Lower leg skin (tissue), 4 donors: ENCODE data around the gene SERPINI1. TPM values are rescaled to one million over a fixed set of nuclear protein-coding genes. Genes with fewer than 3 reads are reported as not detected.

Experiments
- DNase-seq, 2 donors: peaks; one replicate each; pipeline ENCODE4 v3.0.0-alpha.2; 2019; ENCODE audit warnings: low spot score in 2 of 2
- H3K4me3 ChIP-seq: fragments of 200-600 bp; sonication (generic); 2 replicates; pipeline ENCODE4 v1.5.1; 2017; ENCODE audit warnings: mild to moderate bottlenecking, low read depth; ENCODE audit not compliant: poor library complexity, severe bottlenecking
- POLR2A ChIP-seq, 2 donors: fragments of 450-650 bp; IDR thresholded peaks; one replicate each; pipeline ENCODE4 v1.6.1; 2016 to 2017; ENCODE audit warnings: antibody characterized with exemption in 2 of 2, mild to moderate bottlenecking in 1 of 2, moderate library complexity in 1 of 2
- whole genome bisulfite sequencing, 2 donors: methylation state at CpG; one replicate each; pipeline ENCODE4 v1.1.5; 2018; 5-methylcytosine and 5-hydroxymethylcytosine counted together
- intact Hi-C: fragments of 100-400 bp; cut with DNase I; formaldehyde crosslinking; loops from one replicate; pipeline ENCODE4 v1.15.0; 2023; ENCODE audit warnings: low total_unique reads
- total RNA-seq, 4 donors: library from RNA; depleted of rRNA; stranded (reverse); fragments of >200 nt; gene quantifications; one replicate each; pipeline ENCODE4 v1.1.0, GENCODE V29; 2016
- TF ChIP-seq, protein P1 (sequence below), 3 donors: fragments of 450-650 bp; IDR thresholded peaks; one replicate each; pipeline ENCODE4 v1.5.1; 2016; ENCODE audit warnings: antibody characterized with exemption in 3 of 3, mild to moderate bottlenecking in 3 of 3, moderate library complexity in 2 of 3

SERPINI1 gene
- total RNA-seq, 4 donors from 2014 or later = 0.42 to 6.2 (median 2.3) TPM

DNA sequence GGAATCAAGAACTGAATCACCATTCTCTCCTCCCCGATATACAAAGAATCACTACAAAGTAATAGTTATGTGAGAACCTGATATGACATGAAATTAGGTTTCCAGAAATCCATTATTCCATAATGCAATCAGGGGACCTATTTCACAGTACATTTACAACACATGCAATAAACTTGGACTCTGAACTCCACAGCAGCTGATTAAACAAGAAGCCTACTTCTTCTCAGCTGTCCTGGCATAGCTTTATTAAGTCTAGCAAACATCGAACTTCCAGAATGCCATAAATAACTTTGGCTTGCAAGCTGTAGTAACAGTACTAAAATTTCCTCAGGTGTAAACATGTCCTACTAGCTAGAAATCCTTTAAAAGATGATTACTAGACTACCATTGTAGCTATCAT is 18.6 kb upstream of the SERPINI1 start:
- intact Hi-C loops = no loop called here
- H3K4me3 ChIP-seq = no peak overlapping the region
- no peak for DNase-seq
- TF ChIP-seq, protein P1, sequence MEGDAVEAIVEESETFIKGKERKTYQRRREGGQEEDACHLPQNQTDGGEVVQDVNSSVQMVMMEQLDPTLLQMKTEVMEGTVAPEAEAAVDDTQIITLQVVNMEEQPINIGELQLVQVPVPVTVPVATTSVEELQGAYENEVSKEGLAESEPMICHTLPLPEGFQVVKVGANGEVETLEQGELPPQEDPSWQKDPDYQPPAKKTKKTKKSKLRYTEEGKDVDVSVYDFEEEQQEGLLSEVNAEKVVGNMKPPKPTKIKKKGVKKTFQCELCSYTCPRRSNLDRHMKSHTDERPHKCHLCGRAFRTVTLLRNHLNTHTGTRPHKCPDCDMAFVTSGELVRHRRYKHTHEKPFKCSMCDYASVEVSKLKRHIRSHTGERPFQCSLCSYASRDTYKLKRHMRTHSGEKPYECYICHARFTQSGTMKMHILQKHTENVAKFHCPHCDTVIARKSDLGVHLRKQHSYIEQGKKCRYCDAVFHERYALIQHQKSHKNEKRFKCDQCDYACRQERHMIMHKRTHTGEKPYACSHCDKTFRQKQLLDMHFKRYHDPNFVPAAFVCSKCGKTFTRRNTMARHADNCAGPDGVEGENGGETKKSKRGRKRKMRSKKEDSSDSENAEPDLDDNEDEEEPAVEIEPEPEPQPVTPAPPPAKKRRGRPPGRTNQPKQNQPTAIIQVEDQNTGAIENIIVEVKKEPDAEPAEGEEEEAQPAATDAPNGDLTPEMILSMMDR (IDR thresholded peaks at IDR 0.05) = no peak
- TF ChIP-seq POLR2A (IDR thresholded peaks at IDR 0.05) = no peak
- 40 to 89% methylated on average over 2 of the region's 2 CpGs for WGBS, 2 donors

DNA sequence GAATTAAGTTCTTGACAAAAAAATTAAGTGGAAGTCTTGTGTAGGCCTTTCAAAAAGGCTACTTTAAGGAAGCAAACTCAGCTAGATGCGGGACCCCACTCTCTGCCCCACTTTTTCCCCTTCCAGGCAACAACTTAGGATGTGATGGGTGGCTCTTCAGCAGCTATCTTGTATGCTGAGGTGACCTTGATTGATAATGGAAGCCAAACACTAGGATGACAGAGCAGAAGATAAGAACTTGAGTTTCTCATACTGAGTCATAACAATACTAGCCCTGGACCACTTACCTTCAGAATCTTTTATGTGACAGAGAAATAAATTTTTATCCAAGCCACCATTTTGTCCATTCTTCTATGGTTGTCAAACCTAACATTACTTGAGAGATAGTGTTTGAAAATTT is 16.9 kb upstream of the SERPINI1 start:
- H3K4me3 ChIP-seq = no peak overlapping the region
- intact Hi-C loops = no loop called here
- WGBS, 2 donors = 91 to 100% methylated on average over 1 of the region's 1 CpG
- DNase-seq = no peak
- no peak for TF ChIP-seq POLR2A (IDR thresholded peaks at IDR 0.05)
- TF ChIP-seq, protein P1 (IDR thresholded peaks at IDR 0.05) = no peak

DNA sequence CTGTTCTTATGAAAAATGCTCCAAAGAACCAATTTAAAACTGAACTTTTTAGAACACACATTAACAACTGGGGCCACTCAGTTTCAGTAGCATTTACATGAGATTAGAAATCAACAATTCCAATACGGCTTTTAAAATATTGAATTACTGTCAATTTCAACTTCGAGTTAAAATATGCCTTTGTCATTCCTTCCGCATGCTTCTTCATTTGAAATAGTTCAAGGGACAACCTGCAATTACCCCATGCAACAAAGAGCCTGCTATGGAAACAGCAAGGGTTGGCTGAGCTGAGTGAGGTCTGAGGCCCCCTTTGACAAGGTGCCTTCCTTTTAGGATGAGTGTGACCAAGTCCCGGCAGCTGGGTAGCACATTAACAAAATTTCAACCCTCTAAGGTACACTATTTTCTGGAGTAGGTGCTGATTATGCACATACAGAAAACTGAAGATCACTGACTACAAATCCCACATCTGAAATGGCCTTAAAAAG is 12.5 kb upstream of the SERPINI1 start:
- no peak for TF ChIP-seq POLR2A (IDR thresholded peaks at IDR 0.05)
- TF ChIP-seq, protein P1 (IDR thresholded peaks at IDR 0.05) = no peak
- intact Hi-C loops = no loop called here
- no peak overlapping the region for H3K4me3 ChIP-seq
- no peak for DNase-seq
- 90 to 93% methylated on average over 4 of the region's 4 CpGs for WGBS, 2 donors

DNA sequence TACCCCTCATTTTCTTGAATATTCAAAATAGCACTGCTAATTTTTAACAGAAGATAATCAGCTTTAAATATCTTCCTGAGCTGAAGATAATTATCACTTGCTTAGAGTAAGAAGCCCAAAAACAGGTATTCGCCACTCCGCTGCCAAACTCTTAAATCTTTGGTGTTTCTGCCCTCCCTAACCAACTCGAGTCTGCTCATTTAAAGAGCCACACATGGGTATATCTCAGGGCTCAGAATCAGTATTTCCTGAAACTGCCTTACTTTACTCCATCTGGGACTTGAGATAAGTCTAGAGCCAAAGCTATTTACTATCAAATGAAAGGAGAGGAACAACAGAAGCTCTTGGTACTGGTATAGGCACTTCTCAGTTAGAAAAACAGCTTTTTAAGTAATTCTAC is 11.6 kb upstream of the SERPINI1 start:
- intact Hi-C loops = no loop called here
- no peak overlapping the region for H3K4me3 ChIP-seq
- DNase-seq = no peak
- TF ChIP-seq, protein P1 (IDR thresholded peaks at IDR 0.05) = no peak
- TF ChIP-seq POLR2A (IDR thresholded peaks at IDR 0.05) = no peak
- 61 to 64% methylated on average over 3 of the region's 3 CpGs for WGBS, 2 donors

DNA sequence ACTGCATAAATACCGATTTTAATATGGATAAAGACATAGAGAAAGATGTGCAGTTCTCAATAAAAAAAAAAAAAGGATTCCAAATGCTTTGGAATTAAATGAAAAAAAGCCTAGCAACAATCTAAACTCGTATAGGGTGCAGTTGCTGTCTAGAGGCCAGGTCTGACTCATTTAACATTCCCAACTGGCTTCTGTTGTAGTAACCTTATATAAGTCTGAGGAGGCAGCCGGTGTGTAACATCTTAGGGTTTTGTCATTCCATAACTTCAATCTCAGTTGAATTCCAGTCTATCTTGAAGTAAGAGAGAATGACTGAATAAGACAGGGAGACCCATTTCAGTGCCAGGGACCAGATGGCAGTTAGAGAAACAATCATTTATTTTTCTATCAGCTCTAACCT is 7.3 kb upstream of the SERPINI1 start:
- H3K4me3 ChIP-seq = no peak overlapping the region
- WGBS, 2 donors = 40 to 48% methylated on average over 3 of the region's 3 CpGs
- intact Hi-C loops = no loop called here
- no peak for DNase-seq
- no peak for TF ChIP-seq POLR2A (IDR thresholded peaks at IDR 0.05)
- TF ChIP-seq, protein P1 (IDR thresholded peaks at IDR 0.05) = no peak

DNA sequence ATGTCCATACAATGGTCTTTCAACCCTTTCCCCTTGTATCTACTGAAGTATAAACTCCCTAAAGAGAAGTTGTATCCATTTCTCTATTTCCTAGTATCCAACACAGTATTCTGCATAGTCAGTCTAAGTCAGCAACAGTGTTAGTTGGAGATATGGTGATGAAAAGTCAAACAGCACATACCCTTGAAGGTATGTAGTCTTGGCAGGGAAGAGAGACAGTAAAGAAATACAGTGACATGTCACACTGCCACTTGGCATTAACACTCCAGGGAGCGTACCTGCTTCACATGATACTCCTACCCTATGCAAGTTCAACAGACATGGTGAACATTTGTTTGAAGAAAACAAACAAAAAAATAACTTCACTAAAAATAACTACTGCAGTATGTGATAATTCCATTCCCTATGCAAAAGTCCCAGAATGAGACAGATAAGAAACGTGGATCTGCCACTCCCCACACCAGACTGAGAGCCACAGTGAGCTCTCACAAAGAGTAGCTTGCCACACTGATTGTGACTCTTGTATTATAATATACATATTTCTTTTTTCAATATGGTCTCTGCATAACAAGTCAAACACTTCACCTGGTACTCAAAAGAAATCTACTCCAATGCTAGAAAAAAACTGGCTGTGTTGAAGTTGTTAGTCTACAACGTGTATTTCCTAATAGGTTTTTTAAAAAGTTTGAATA is 6.7 kb upstream of the SERPINI1 start:
- TF ChIP-seq POLR2A (IDR thresholded peaks at IDR 0.05) = no peak
- TF ChIP-seq, protein P1 (IDR thresholded peaks at IDR 0.05) = no peak
- WGBS, 2 donors = 64 to 68% methylated on average over 3 of the region's 3 CpGs
- intact Hi-C loops = no loop called here
- H3K4me3 ChIP-seq = no peak overlapping the region
- no peak for DNase-seq
